Measurements from ENCODE around the gene FOXN1.

FOXN1 gene

GRCh38 chr17:28477928-28478327, 28.2 kb upstream of the FOXN1 start:
- DNase-seq (ENCODE audit: low spot score): no peak

GRCh38 chr17:28478712-28479615, 27.2 kb upstream of the FOXN1 start:
- DNase-seq (ENCODE audit: low spot score): no peak

DNA sequence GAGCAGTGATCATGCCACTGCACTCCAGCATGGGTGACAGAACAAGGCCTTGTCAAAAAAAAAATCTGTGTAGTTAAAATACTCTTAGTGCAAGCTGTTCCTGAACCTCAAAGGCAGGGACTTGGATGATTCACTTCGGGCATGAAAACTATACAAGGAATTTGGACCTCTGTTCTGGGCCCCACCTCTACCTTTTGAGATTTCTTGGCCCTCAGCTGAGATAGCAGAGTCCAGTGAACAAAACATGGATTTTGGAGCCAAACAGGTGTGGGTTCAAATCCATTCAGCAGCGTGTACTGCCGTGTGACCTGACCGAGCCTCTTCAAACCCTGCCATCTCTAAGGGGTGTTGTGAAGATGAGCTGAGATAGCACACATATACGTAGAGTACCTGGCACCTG, 25.9 kb upstream of the FOXN1 start:
- no peak for DNase-seq (ENCODE audit: low spot score)

DNA sequence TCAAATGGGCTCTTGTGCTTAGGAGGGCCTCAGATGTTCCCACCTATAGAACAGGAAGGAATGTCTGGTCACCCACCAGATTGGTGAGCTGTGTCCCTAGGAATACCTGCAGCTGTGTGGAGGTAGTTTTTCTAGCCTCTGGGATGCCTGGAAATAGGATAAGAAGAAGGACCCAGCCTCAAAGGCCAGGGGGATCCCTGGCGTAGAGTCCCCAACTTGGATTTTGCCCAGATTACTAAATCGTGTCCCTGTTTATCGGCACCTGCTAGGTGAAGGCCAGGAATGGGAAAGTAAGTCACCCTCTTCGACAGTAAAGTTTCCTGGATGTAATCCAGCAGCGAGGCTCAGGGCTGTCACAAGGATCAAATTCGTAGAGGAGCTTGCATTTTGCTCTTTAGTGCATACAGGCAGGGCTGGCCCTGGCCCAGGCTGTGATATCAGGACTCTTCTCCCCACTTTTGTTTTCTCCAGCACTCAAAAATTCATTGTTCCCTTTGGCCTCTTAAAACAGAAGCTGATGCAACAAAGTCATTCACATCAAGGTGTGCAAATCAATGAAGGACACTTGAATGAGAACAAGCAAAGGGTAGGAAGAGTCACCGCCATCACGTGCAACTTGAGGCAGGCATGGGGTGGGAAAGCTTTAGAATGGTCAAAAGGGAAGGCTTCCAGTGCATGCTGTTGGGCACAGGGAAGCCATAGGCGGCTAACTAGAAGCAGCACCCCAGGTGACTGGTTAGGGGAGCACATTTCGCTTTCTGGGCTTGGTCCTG, 25.2 kb upstream of the FOXN1 start:
- DNase-seq (ENCODE audit: low spot score): no peak

DNA sequence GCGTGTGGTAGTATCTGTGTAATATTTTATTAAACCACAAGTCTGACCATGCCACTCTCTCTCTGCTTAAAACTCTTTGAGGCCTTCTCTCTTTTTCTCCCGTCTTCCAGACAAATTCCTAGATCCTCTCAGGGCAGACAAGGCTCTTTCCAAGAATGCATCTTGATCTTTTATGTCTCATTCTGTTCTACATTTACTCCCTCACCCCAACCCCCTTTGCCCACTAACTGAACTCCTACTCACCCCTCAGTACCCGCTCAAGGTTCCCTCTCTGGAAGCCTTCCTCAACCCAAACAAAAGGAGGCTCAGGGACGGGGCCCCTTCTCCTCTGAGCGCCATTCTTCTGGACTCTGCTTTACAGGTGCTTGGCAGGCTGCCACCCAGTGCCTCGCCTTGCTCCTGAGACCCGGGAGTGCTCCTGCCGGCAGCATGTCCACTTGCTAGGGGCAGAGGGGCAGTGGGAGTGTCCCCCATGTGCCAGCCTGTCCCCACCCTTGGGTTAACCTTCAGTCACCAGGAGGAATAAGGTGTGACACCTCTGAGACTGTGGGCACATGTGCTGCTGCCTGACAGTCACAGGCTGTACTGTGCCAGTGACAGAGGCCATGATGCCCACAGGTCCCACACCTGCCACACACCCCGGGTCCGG, 23.5 kb upstream of the FOXN1 start:
- no peak for DNase-seq (ENCODE audit: low spot score)

- no peak for DNase-seq (ENCODE audit: low spot score)
These were observed 21.9 kb upstream of the FOXN1 start for GRCh38 chr17:28484296-28484695.

DNA sequence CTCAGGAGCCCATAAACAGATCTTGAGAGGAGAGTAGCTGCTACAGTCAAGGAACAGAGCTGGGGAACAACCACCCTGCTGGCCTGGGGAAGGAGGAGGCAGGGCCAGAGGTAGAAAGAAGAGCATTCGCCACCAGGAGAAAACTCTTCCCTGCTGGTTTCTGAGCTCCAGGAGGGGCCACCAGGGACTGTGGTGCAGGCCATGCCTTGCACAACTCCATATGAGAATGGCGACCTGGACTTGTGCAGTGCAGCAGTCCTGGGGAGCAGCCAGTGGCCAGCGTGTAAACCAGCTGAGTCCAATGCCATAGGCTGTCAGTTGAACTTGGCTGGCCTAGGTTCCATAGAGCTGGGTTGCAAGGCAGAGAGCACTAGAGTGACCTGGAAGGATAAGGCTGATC, 21.1 kb upstream of the FOXN1 start:
- no peak for DNase-seq (ENCODE audit: low spot score)

GRCh38 chr17:28487881-28488532, 18.1 kb upstream of the FOXN1 start:
- no peak for DNase-seq (ENCODE audit: low spot score)

DNA sequence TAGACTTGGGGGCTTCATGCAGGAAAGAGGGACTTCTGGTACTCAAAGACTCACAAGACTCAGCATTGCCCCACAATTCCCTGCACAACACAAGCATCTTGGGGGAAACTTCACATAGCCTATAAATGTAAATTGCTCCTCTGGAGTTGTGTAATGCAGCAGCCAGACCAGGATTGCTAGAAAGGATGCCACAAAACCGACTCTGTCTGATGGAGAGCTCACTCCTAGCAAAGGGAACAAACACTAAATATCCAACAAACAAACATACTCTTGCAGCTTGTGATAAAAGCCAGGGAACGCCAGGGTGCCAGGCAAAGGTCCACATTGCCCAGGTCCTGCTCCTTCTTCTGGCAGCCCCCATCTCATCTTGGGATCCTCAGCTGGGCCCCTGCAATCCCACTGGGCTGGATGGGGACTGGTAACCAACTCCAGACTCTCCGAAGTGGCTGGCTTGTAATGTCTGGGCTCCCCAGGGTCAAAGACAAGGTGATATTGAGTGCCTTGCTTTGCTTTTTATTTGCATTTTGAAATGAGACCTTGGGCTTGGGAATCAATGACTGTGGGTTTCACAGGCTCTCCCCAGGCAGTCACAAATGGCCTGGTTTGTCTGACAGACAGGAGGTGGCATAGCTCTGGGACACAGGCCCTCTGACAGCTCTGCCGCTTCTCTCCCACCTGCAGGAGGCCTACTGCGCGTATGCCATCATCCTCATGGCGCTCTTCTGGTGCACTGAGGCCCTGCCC, 17.4 kb upstream of the FOXN1 start:
- DNase-seq (ENCODE audit: low spot score): no peak

DNA sequence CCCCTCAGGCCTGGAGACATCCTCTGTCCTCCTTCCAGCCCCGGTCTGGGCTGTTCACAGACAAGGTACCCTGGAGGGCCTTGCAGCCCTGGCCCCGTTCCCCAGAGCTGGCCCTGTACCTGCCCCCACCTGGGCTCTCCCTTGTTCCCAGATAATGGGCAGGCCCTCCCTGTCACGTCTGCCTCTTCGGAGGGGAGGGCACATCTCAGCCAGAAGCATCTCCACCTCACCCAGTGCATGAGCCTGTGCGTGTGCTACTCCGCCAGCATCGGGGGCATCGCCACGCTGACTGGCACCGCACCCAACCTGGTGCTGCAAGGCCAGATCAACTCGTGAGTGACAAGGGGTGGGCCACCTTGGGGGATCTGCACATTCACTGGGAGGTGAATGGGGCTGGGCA, 14.9 kb upstream of the FOXN1 start:
- DNase-seq (ENCODE audit: low spot score): no peak

- no peak for DNase-seq (ENCODE audit: low spot score)
These were observed 14.3 kb upstream of the FOXN1 start for GRCh38 chr17:28491860-28492259.

DNA sequence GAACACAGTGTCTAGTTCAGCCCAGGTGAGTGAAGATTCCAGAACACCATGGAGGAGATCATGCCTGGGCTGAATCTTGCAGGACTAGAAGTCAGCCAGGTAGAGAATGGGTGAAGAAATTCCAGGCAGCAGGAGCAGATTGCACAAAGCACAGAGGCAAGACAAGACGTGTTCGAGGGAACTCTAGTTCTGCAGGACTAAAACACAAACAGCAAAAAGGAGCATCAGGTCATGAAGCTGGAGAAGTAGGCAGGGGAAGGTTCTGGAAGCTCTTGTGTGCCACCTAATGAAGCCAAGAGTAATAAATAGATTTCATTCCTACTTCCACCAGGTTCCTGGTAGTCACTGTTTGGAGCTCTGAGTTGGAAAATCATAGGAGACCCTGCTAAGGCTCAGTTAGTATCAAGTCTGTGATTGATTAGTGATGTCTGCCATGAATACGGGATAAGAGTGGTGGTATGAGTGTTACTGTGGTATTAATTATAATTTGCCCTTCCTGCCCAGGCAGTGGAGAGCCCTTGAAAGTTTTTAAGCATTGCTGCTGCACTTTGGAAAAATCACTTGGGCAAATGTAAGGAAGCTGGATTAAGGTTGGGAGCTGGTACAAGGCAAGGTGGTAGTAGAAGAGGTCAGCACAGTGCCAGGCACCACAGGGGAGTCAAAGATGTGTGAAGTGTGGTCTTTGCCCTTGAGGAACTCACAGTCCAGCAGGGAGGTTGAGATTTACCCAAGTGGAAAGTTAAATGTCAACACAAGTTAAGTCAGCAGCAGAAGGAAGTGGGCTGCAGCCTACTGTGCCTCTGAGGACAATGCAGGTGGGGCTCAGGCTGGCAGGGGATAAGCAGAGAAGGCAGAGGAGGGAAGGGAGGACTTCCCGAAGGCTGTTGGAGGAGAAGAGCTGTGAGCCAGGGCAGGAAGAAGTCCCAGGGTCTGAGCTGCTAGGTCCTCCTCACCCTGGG, 13.5 kb upstream of the FOXN1 start:
- no peak for DNase-seq (ENCODE audit: low spot score)

DNA sequence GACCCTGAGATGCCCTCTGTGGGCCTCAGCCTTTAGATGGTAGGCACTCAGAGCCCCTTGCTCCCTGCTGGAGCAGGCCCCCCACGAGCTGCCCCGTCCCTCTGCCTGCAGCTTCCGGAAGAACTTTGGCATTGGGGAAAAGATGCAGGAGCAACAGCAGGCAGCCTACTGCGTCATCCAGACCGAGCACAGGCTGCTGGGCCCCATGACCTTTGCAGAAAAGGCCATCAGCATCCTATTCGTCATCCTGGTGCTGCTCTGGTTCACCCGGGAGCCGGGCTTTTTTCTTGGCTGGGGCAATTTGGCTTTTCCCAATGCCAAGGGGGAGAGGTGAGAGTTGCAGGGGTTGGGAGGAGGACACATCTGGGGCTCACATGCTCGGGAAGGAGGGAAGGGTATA, 12.7 kb upstream of the FOXN1 start:
- no peak for DNase-seq (ENCODE audit: low spot score)

GRCh38 chr17:28494445-28495188, 11.5 kb upstream of the FOXN1 start:
- DNase-seq (ENCODE audit: low spot score): peak; percentile 63

- no peak for DNase-seq (ENCODE audit: low spot score)
These were observed 10.5 kb upstream of the FOXN1 start for GRCh38 chr17:28495635-28496034.

GRCh38 chr17:28497931-28498330, 8.2 kb upstream of the FOXN1 start:
- no peak for DNase-seq (ENCODE audit: low spot score)

DNA sequence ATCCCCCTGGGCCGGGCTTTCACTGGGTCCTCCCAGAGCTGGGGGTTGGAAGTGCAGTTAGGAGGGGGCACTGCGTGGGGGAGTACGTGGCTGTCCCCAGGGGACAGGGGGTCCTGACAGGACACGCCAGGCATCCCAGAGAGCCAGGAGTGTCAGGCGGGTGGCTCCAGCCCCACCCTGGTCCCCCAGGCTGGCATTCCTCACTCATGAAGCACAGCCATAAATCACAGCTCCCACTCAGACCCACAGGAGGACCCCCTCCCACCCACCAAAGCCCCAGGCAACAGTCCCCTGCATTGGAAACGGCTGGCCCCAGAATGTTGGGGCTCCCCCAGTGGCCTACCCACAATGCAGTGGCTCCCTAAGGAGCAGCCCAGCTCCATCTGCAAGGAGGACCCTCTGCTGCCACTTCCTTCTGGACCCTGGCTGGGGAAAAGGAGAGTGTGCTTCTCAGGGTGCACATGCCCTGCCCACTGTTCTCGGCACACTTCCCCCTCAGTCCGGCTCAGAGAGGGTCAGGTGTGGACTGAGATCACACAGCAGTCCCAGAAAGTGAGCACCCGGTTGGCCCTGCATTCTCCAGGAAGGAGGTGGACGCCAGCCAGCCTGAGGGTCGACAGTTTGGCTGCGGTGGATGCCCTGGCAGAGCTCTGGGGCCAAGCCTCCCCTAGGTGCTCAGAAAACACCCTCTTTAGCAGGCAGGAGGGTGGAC, 7.3 kb upstream of the FOXN1 start:
- DNase-seq (ENCODE audit: low spot score): no peak

DNA sequence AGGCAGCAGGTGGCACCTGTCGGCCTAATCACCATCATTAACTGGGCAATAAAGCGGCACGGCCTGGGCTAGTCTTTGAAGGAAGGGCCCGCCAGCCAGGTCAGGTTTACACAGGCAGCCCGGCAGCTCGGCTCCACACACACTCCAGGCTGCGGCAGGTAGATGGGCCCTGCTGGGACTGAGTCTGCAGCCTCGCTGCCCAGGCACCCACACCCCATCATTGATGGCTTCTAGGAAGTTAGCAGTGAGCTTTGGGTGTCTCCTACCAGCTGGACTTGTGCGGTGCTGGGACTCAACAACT, 6.8 kb upstream of the FOXN1 start:
- no peak for DNase-seq (ENCODE audit: low spot score)

- no peak for DNase-seq (ENCODE audit: low spot score)
These were observed 6.3 kb upstream of the FOXN1 start for GRCh38 chr17:28499684-28500357.

Measured in hematopoietic multipotent progenitor cell treated with erythropoietin and hydrocortisone succinate and interleukin-3 and kit ligand, for 15 days (in vitro differentiated cells).